Activated CD8-positive, alpha-beta memory T cell treated with anti-CD3 and anti-CD28 coated beads, Interleukin-2, amount 10 ng/mL, durations not matched to agents 7 days and 5 days (primary cell): ENCODE data around the gene TINCR. TPM values are rescaled to one million over a fixed set of nuclear protein-coding genes. Genes with fewer than 3 reads are reported as not detected.
"Not testable (repeated sequence)": the region's sequence is repeated elsewhere in the genome, so short reads cannot be mapped to it uniquely, and the experiment has no call there.

ENCODE experiments used
- ATAC-seq: fragments of 150-1000 bp; cut with Tn5 transposase; one replicate; pipeline ENCODE4 v1.10.0; 2021; ENCODE audit warnings: moderate library complexity
- CTCF ChIA-PET: fragments of 350-600 bp; sonication (Branson Sonifier 250); formaldehyde crosslinking; loops from one replicate; lab custom pipeline; 2021; ENCODE audit warnings: antibody characterized with exemption; lab: Charles Lee
- DNase-seq: peaks from one replicate; pipeline ENCODE4 v3.0.0-alpha.2; 2020
- H3K27ac Mint-ChIP-seq: one replicate; pipeline ENCODE4 v1.8.0; 2021; ENCODE audit warnings: mild to moderate bottlenecking, mixed read lengths
- H3K27me3 Mint-ChIP-seq: one replicate; pipeline ENCODE4 v1.8.0; 2021; ENCODE audit warnings: mixed read lengths
- H3K36me3 Mint-ChIP-seq: one replicate; pipeline ENCODE4 v1.8.0; 2021; ENCODE audit warnings: mild to moderate bottlenecking, mixed read lengths
- H3K4me1 Mint-ChIP-seq: one replicate; pipeline ENCODE4 v1.8.0; 2021; ENCODE audit warnings: mixed read lengths
- H3K4me3 Mint-ChIP-seq: one replicate; pipeline ENCODE4 v1.8.0; 2021; ENCODE audit warnings: mild to moderate bottlenecking, moderate library complexity, mixed read lengths
- H3K9me3 Mint-ChIP-seq: one replicate; pipeline ENCODE4 v1.8.0; 2022; ENCODE audit warnings: low read depth, mixed read lengths
- total RNA-seq, 2 experiments: library from RNA; stranded (reverse); gene quantifications; one replicate each; pipeline ENCODE4 v1.2.3, GENCODE V29; 2021

TINCR gene
- under 1 TPM; 0.28 to 0.79 TPM for total RNA-seq

DNA sequence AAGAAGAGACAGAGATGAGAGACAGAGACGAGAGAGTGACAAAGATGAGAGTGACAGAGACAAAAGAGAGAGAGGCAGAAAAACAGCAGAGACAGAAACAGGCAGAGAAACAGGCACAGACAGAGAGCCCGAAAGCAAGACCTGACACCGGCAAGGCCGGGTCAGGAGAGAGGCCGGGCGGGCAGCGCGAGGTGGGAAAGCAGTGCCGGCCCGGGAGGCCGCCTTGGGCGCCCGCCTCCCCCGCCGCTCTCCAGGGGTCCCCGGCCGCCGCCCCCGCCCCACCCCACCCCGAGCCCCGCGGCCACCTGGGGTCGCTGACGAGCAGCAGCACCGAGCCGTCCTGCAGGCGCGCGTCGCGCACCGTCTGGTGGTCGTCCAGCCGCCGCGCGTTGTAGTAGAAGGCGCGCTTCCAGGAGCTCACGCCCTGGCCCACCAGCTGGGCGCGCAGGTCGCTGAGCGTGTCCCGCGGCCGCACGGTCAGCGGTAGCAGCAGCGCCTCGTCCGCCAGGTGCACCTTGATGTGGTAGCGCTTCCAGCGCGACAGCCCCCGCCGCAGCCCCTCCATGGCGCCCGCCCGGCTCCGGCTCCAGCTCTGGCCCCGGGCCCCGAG, at the start of gene TINCR:
TSS of gene TINCR (minus strand) at position 594 of the 610 bp plus-strand sequence.
- ATAC-seq, result no peak
- Mint-ChIP-seq H3K9me3 (no peaks in the 10 kb centered on the region), H3K4me1 (no peaks in the 10 kb centered on the region), H3K27me3 (peaks cover 5% of the 10 kb centered on the region), H3K36me3 (no peaks in the 10 kb centered on the region), H3K4me3 (no peak within 1 kb of the TSS), H3K27ac (no peak within 1 kb of the TSS)
- DNase-seq, result no peak
- CTCF ChIA-PET, result no interaction called here

GRCh38 chr19:5617080-5617479, 49.3 kb upstream of the TINCR start:
- CTCF ChIA-PET, result no interaction called here

DNA sequence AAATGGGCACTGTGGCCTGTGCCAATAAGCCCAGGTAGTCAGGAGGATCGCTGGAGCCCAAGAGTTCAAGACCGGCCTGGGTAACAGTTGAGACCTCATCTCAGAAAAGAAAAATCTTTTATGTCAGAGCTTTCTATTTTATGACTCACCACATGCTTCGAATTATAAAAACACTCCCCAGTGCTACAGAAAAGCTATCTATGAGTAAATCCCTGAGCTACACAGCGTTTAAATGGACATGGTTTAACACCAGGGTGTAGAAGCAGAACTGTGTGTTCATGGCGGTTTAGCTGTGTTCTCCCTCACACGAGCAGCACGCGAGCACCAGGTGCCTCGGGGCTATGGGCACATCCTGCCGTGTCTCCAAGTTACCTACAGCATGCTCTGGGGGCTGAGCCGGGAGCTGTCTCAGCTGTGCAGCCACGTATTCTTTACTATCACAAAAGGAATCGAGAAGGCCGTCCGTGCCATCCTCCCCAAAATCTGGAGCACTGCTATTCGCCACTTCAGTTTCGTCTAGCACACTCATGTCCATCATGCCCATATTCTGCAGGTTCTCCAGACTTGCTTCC, 48.1 kb upstream of the TINCR start:
- Mint-ChIP-seq H3K4me3 (no peak overlapping the region), H3K9me3 (no peaks in the 10 kb centered on the region), H3K27ac (no peak overlapping the region), H3K4me1 (peaks cover 30% of the 10 kb centered on the region), H3K27me3 (no peaks in the 10 kb centered on the region), H3K36me3 (peaks cover 66% of the 10 kb centered on the region)
- CTCF ChIA-PET, result interaction anchor here (1.3 kb wide), 1 partner anchor 71 kb away, joined by 3 read pairs; no protein-coding TSS in a partner anchor
- DNase-seq, result no peak
- ATAC-seq, result no peak

More at GRCh38 chr19:5617080-5617479, 49.3 kb upstream of the TINCR start:
- ATAC-seq, result no peak
- no peak overlapping the region for H3K4me3 Mint-ChIP-seq
- H3K9me3 Mint-ChIP-seq, result no peaks in the 10 kb centered on the region
- H3K27ac Mint-ChIP-seq, result no peak overlapping the region
- H3K36me3 Mint-ChIP-seq, result peaks cover 68% of the 10 kb centered on the region
- peaks cover 35% of the 10 kb centered on the region for H3K4me1 Mint-ChIP-seq
- DNase-seq, result no peak
- no peaks in the 10 kb centered on the region for H3K27me3 Mint-ChIP-seq

GRCh38 chr19:5612891-5613865, 45.4 kb upstream of the TINCR start:
- Mint-ChIP-seq H3K27me3 (no peaks in the 10 kb centered on the region), H3K4me3 (no peak overlapping the region), H3K27ac (no peak overlapping the region), H3K4me1 (peaks cover 5% of the 10 kb centered on the region), H3K9me3 (no peaks in the 10 kb centered on the region), H3K36me3 (peaks cover 69% of the 10 kb centered on the region)
- CTCF ChIA-PET, result no interaction called here
- ATAC-seq (no peak), DNase-seq (no peak)

- H3K27ac Mint-ChIP-seq, result no peak overlapping the region
- ATAC-seq (no peak), DNase-seq (no peak)
- H3K4me1 Mint-ChIP-seq, result peaks cover 3% of the 10 kb centered on the region
- no peaks in the 10 kb centered on the region for H3K27me3 Mint-ChIP-seq
- CTCF ChIA-PET, result interaction anchor here (0.6 kb wide), 1 partner anchor 79 kb away, joined by 3 read pairs; no protein-coding TSS in a partner anchor
- H3K9me3 Mint-ChIP-seq, result no peaks in the 10 kb centered on the region
- H3K4me3 Mint-ChIP-seq, result no peak overlapping the region
- peaks cover 73% of the 10 kb centered on the region for H3K36me3 Mint-ChIP-seq
These were observed 42.2 kb upstream of the TINCR start for GRCh38 chr19:5609881-5610448.

- not testable (repeated sequence) for H3K27ac Mint-ChIP-seq, H3K27me3 Mint-ChIP-seq, DNase-seq, H3K9me3 Mint-ChIP-seq, H3K4me1 Mint-ChIP-seq, H3K4me3 Mint-ChIP-seq, ATAC-seq
- CTCF ChIA-PET, result interaction anchor here (0.7 kb wide), 2 partner anchors 36 to 937 kb away, joined by 4 to 5 read pairs; no protein-coding TSS in a partner anchor
- peaks cover 73% of the 10 kb centered on the region for H3K36me3 Mint-ChIP-seq
These were observed 41.0 kb upstream of the TINCR start for GRCh38 chr19:5608766-5609165.

GRCh38 chr19:5608291-5608690, 40.5 kb upstream of the TINCR start:
- no peak overlapping the region for H3K4me3 Mint-ChIP-seq
- H3K27me3 Mint-ChIP-seq, result no peaks in the 10 kb centered on the region
- DNase-seq, result no peak
- ATAC-seq, result no peak
- H3K9me3 Mint-ChIP-seq, result no peaks in the 10 kb centered on the region
- peaks cover 3% of the 10 kb centered on the region for H3K4me1 Mint-ChIP-seq
- H3K27ac Mint-ChIP-seq, result no peak overlapping the region
- CTCF ChIA-PET, result no interaction called here
- H3K36me3 Mint-ChIP-seq, result peaks cover 73% of the 10 kb centered on the region

DNA sequence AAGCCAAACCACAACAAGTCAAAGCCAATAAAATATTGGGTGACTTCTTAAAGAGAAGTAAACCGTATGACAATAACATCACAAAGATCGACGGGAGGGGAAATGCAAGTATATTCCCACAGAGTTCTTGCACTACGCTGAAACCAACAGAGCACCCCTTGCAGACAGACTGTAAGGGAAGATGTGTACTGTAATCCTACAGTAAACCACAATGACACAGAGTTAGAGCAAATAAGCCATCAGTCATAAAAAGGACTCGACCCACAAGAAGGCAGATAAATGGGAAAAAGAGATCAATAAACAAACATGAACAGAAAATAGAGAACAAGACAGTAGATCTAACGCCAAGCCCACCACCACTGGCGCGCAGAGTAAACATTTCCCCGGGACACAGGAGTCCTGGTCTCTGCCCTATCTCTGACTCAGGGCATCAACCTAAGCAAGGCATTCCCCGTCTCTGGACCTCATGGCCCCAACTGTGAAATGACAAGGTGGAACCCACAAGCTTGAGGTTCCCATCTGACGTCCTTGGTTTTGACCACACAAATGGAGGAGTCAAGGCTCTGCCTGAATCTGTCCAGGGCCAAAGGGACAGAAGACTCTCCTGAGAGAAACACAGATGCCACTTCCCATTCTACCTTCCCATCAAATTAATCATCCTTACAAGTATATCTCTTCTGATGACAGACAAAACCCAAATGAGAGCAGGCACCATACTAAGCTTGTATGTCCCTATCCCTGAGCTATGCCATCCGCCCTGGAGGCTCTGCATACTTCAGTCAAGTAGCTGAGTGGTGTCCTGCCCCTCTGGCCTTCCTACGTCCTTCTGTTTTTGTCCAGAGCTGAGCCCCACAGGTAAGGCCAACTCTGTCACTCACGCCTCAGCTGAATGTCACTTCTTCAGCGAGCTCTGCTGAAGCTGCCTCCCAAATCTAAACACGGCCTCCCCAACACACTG, 39.8 kb upstream of the TINCR start:
- Mint-ChIP-seq H3K27me3 (no peaks in the 10 kb centered on the region), H3K4me1 (peaks cover 3% of the 10 kb centered on the region), H3K27ac (no peak overlapping the region), H3K36me3 (peaks cover 68% of the 10 kb centered on the region), H3K9me3 (no peaks in the 10 kb centered on the region), H3K4me3 (no peak overlapping the region)
- no peak for DNase-seq
- CTCF ChIA-PET, result no interaction called here
- ATAC-seq, result no peak

GRCh38 chr19:5605362-5605761, 37.6 kb upstream of the TINCR start:
- H3K4me1 Mint-ChIP-seq, result peaks cover 3% of the 10 kb centered on the region

GRCh38 chr19:5603626-5604025, 35.9 kb upstream of the TINCR start:
- Mint-ChIP-seq H3K4me1 (peaks cover 3% of the 10 kb centered on the region), H3K4me3 (no peak overlapping the region), H3K27me3 (no peaks in the 10 kb centered on the region), H3K36me3 (peaks cover 70% of the 10 kb centered on the region), H3K9me3 (no peaks in the 10 kb centered on the region), H3K27ac (peak overlapping the region; percentile 30)
- CTCF ChIA-PET, result no interaction called here
- ATAC-seq (no peak), DNase-seq (no peak)

More at GRCh38 chr19:5605362-5605761, 37.6 kb upstream of the TINCR start:
- H3K36me3 Mint-ChIP-seq, result peaks cover 68% of the 10 kb centered on the region
- no peak for DNase-seq
- no peak overlapping the region for H3K4me3 Mint-ChIP-seq
- no peaks in the 10 kb centered on the region for H3K9me3 Mint-ChIP-seq
- no peaks in the 10 kb centered on the region for H3K27me3 Mint-ChIP-seq
- no peak overlapping the region for H3K27ac Mint-ChIP-seq
- ATAC-seq, result no peak
- CTCF ChIA-PET, result no interaction called here

DNA sequence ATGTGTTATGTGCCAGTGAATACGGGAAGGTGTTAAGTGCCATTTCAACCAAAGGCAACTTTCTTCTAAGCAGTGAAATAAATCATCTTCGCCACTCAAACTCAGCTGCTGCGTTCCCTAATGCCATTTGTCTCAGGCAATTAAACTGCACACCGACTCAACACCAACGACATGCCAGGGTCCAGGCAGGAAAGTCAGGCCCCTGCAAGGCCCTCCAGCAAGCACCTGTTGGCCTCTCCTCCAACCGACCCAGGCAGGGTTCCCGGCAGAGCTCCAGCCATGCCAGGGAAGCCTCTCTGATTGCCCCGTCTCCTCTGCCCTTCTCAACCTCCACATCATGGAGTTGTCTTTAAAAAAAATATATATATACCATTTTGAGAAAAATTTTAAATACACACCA, 33.0 kb upstream of the TINCR start:
- CTCF ChIA-PET, result no interaction called here

GRCh38 chr19:5595745-5596144, 28.0 kb upstream of the TINCR start:
- no peak overlapping the region for H3K27ac Mint-ChIP-seq
- no peak overlapping the region for H3K4me3 Mint-ChIP-seq
- CTCF ChIA-PET, result no interaction called here
- peaks cover 64% of the 10 kb centered on the region for H3K36me3 Mint-ChIP-seq
- DNase-seq (no peak), ATAC-seq (no peak)
- no peaks in the 10 kb centered on the region for H3K4me1 Mint-ChIP-seq
- no peaks in the 10 kb centered on the region for H3K9me3 Mint-ChIP-seq
- H3K27me3 Mint-ChIP-seq, result no peaks in the 10 kb centered on the region

More for the DNA sequence above, 33.0 kb upstream of the TINCR start:
- no peaks in the 10 kb centered on the region for H3K4me1 Mint-ChIP-seq
- DNase-seq, result no peak
- ATAC-seq, result no peak
- peaks cover 66% of the 10 kb centered on the region for H3K36me3 Mint-ChIP-seq
- no peak overlapping the region for H3K4me3 Mint-ChIP-seq
- H3K27ac Mint-ChIP-seq, result no peak overlapping the region
- no peaks in the 10 kb centered on the region for H3K9me3 Mint-ChIP-seq
- H3K27me3 Mint-ChIP-seq, result no peaks in the 10 kb centered on the region
